SU-DHL-6 (cell line): ENCODE results near the gene CST6.

Experiments used
- CTCF ChIP-seq: fragments of 200-600 bp; sonication (generic); IDR thresholded peaks from one replicate; pipeline ENCODE4 v1.5.1; 2017; ENCODE audit warnings: antibody characterized with exemption, mild to moderate bottlenecking, low read length, moderate library complexity; ENCODE audit not compliant: insufficient read depth, poor library complexity, severe bottlenecking
- EZH2phosphoT487 ChIP-seq: fragments of 200-600 bp; sonication (generic), shearing (Covaris generic); conservative IDR thresholded peaks from 2 replicates; pipeline ENCODE4 v1.6.1; 2018; ENCODE audit warnings: mild to moderate bottlenecking, antibody characterized with exemption, low read length, moderate library complexity, mixed read lengths

GRCh38 chr11:65982824-65983588 is 28.8 kb upstream of the CST6 start:
- no peak for TF ChIP-seq CTCF
- TF ChIP-seq EZH2phosphoT487: no peak
